ENCODE results near the gene PDSS2. TPM values are rescaled to one million over a fixed set of nuclear protein-coding genes. Genes with fewer than 3 reads are reported as not detected.

Gene PDSS2
- total and polyA plus RNA-seq, 2 donors, result 11.1 to 22.6 TPM

GRCh38 chr6:107267006-107267405, 192.4 kb downstream of the PDSS2 start:
- DNase-seq (ENCODE audit: extremely low spot score), result no peak
- no peaks in the 10 kb centered on the region for H3K4me1 ChIP-seq (ENCODE audit: insufficient read depth)
- H3K36me3 ChIP-seq (ENCODE audit: insufficient read depth), result no peaks in the 10 kb centered on the region
- H3K27ac ChIP-seq (ENCODE audit: low read depth), result no peak overlapping the region
- WGBS, result 77% methylated on average over 4 of the region's 4 CpGs
- H3K4me3 ChIP-seq (ENCODE audit: low read depth, low read length), result no peak overlapping the region

GRCh38 chr6:107266563-107266962, 192.8 kb downstream of the PDSS2 start:
- DNase-seq (ENCODE audit: extremely low spot score), result no peak
- Histone ChIP-seq H3K36me3 (ENCODE audit: insufficient read depth) (no peaks in the 10 kb centered on the region), H3K4me1 (ENCODE audit: insufficient read depth) (no peaks in the 10 kb centered on the region), H3K4me3 (ENCODE audit: low read depth, low read length) (no peak overlapping the region), H3K27ac (ENCODE audit: low read depth) (no peak overlapping the region)

- Histone ChIP-seq H3K4me1 (ENCODE audit: insufficient read depth) (no peaks in the 10 kb centered on the region), H3K36me3 (ENCODE audit: insufficient read depth) (no peaks in the 10 kb centered on the region), H3K4me3 (ENCODE audit: low read depth, low read length) (no peak overlapping the region), H3K27ac (ENCODE audit: low read depth) (no peak overlapping the region)
- WGBS, result 34% methylated on average over 3 of the region's 3 CpGs
- no peak for DNase-seq (ENCODE audit: extremely low spot score)
These were observed 195.0 kb downstream of the PDSS2 start for GRCh38 chr6:107264357-107264840.

- no peaks in the 10 kb centered on the region for H3K4me1 ChIP-seq (ENCODE audit: insufficient read depth)
- no peaks in the 10 kb centered on the region for H3K36me3 ChIP-seq (ENCODE audit: insufficient read depth)
- no peak overlapping the region for H3K4me3 ChIP-seq (ENCODE audit: low read depth, low read length)
- H3K27ac ChIP-seq (ENCODE audit: low read depth), result no peak overlapping the region
- no peak for DNase-seq (ENCODE audit: extremely low spot score)
These were observed 199.4 kb downstream of the PDSS2 start for GRCh38 chr6:107259951-107260350.

GRCh38 chr6:107248147-107248546, 211.2 kb downstream of the PDSS2 start:
- no peak overlapping the region for H3K4me3 ChIP-seq (ENCODE audit: low read depth, low read length)
- no peak overlapping the region for H3K27ac ChIP-seq (ENCODE audit: low read depth)
- H3K36me3 ChIP-seq (ENCODE audit: insufficient read depth), result no peaks in the 10 kb centered on the region
- no peaks in the 10 kb centered on the region for H3K4me1 ChIP-seq (ENCODE audit: insufficient read depth)
- DNase-seq (ENCODE audit: extremely low spot score), result no peak

GRCh38 chr6:107246972-107247615, 212.3 kb downstream of the PDSS2 start:
- Histone ChIP-seq H3K36me3 (ENCODE audit: insufficient read depth) (no peaks in the 10 kb centered on the region), H3K27ac (ENCODE audit: low read depth) (no peak overlapping the region), H3K4me3 (ENCODE audit: low read depth, low read length) (no peak overlapping the region), H3K4me1 (ENCODE audit: insufficient read depth) (no peaks in the 10 kb centered on the region)
- no peak for DNase-seq (ENCODE audit: extremely low spot score)
- 67% methylated on average over 6 of the region's 6 CpGs for WGBS

GRCh38 chr6:107246249-107246971, 213.0 kb downstream of the PDSS2 start:
- DNase-seq (ENCODE audit: extremely low spot score), result no peak
- Histone ChIP-seq H3K4me3 (ENCODE audit: low read depth, low read length) (no peak overlapping the region), H3K27ac (ENCODE audit: low read depth) (no peak overlapping the region), H3K4me1 (ENCODE audit: insufficient read depth) (no peaks in the 10 kb centered on the region), H3K36me3 (ENCODE audit: insufficient read depth) (peaks cover under 1% of the 10 kb centered on the region)
- WGBS, result 79% methylated on average over 3 of the region's 3 CpGs

GRCh38 chr6:107244742-107245480, 214.5 kb downstream of the PDSS2 start:
- Histone ChIP-seq H3K4me1 (ENCODE audit: insufficient read depth) (no peaks in the 10 kb centered on the region), H3K27ac (ENCODE audit: low read depth) (no peak overlapping the region), H3K4me3 (ENCODE audit: low read depth, low read length) (no peak overlapping the region), H3K36me3 (ENCODE audit: insufficient read depth) (peaks cover 1% of the 10 kb centered on the region)
- no peak for DNase-seq (ENCODE audit: extremely low spot score)
- 92% methylated on average over 4 of the region's 4 CpGs for WGBS

- Histone ChIP-seq H3K27ac (ENCODE audit: low read depth) (no peak overlapping the region), H3K4me1 (ENCODE audit: insufficient read depth) (no peaks in the 10 kb centered on the region), H3K4me3 (ENCODE audit: low read depth, low read length) (no peak overlapping the region), H3K36me3 (ENCODE audit: insufficient read depth) (peaks cover 1% of the 10 kb centered on the region)
- 87% methylated on average over 4 of the region's 4 CpGs for WGBS
- no peak for DNase-seq (ENCODE audit: extremely low spot score)
These were observed 215.2 kb downstream of the PDSS2 start for GRCh38 chr6:107244082-107244741.

- WGBS, result 92% methylated on average over 2 of the region's 2 CpGs
These were observed 215.9 kb downstream of the PDSS2 start for GRCh38 chr6:107243471-107243870.

GRCh38 chr6:107237992-107238660, 221.2 kb downstream of the PDSS2 start:
- Histone ChIP-seq H3K27ac (ENCODE audit: low read depth) (no peak overlapping the region), H3K36me3 (ENCODE audit: insufficient read depth) (peaks cover 4% of the 10 kb centered on the region), H3K4me1 (ENCODE audit: insufficient read depth) (no peaks in the 10 kb centered on the region), H3K4me3 (ENCODE audit: low read depth, low read length) (no peak overlapping the region)
- WGBS, result 79% methylated on average over 5 of the region's 5 CpGs
- DNase-seq (ENCODE audit: extremely low spot score), result no peak

More at GRCh38 chr6:107243471-107243870, 215.9 kb downstream of the PDSS2 start:
- DNase-seq (ENCODE audit: extremely low spot score), result no peak
- Histone ChIP-seq H3K36me3 (ENCODE audit: insufficient read depth) (peaks cover 1% of the 10 kb centered on the region), H3K27ac (ENCODE audit: low read depth) (no peak overlapping the region), H3K4me3 (ENCODE audit: low read depth, low read length) (no peak overlapping the region), H3K4me1 (ENCODE audit: insufficient read depth) (no peaks in the 10 kb centered on the region)

- H3K36me3 ChIP-seq (ENCODE audit: insufficient read depth), result peaks cover 3% of the 10 kb centered on the region
These were observed 223.9 kb downstream of the PDSS2 start for GRCh38 chr6:107235511-107235910.

GRCh38 chr6:107235007-107235406, 224.4 kb downstream of the PDSS2 start:
- Histone ChIP-seq H3K4me3 (ENCODE audit: low read depth, low read length) (no peak overlapping the region), H3K36me3 (ENCODE audit: insufficient read depth) (peaks cover 3% of the 10 kb centered on the region), H3K4me1 (ENCODE audit: insufficient read depth) (no peaks in the 10 kb centered on the region), H3K27ac (ENCODE audit: low read depth) (no peak overlapping the region)
- DNase-seq (ENCODE audit: extremely low spot score), result no peak
- WGBS, result 82% methylated on average over 2 of the region's 2 CpGs

More at GRCh38 chr6:107235511-107235910, 223.9 kb downstream of the PDSS2 start:
- H3K4me3 ChIP-seq (ENCODE audit: low read depth, low read length), result no peak overlapping the region
- no peak overlapping the region for H3K27ac ChIP-seq (ENCODE audit: low read depth)
- no peak for DNase-seq (ENCODE audit: extremely low spot score)
- H3K4me1 ChIP-seq (ENCODE audit: insufficient read depth), result no peaks in the 10 kb centered on the region
